ENCODE measurements around the gene BPIFB6.

DNA sequence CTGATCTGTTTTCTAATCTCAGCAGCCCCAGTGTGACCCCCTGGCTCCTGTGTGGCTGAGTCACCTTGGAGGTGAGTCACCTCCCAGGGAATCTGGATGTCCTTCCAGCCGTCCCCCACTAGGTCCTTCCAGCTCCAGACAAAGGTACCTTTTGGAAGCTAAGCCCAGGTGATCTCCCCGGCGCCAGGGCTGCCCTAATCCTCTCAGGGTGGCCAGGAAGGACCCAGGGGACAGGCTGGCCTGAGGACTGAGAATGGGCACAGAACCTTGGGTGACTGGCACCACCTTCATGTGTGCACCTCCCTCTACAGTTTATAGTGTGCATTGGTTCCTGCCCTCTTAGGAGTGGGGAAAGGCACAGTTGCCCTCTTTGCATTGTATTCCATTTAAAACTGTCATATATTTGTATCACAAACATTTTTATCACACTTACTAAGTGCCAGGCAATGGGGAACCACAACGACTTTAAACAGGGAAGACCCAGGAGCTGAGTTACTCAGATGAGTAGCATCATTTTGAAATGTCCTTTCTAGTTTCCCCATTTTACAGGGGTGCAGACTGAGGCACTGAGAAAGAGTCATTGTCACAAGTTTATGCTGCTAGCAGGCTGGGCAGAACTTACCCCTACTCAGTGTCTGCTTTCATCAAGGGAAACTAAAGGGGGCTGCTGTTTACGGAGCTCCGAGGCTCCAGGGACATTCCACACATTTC, 45.4 kb downstream of the BPIFB6 start:
- TF ChIP-seq, protein P1, sequence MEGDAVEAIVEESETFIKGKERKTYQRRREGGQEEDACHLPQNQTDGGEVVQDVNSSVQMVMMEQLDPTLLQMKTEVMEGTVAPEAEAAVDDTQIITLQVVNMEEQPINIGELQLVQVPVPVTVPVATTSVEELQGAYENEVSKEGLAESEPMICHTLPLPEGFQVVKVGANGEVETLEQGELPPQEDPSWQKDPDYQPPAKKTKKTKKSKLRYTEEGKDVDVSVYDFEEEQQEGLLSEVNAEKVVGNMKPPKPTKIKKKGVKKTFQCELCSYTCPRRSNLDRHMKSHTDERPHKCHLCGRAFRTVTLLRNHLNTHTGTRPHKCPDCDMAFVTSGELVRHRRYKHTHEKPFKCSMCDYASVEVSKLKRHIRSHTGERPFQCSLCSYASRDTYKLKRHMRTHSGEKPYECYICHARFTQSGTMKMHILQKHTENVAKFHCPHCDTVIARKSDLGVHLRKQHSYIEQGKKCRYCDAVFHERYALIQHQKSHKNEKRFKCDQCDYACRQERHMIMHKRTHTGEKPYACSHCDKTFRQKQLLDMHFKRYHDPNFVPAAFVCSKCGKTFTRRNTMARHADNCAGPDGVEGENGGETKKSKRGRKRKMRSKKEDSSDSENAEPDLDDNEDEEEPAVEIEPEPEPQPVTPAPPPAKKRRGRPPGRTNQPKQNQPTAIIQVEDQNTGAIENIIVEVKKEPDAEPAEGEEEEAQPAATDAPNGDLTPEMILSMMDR (optimal IDR thresholded peaks at IDR 0.05 in 1 of 3, IDR thresholded peaks at IDR 0.05 in 1 of 3, conservative IDR thresholded peaks at IDR 0.05 in 1 of 3; ENCODE audit: extremely low read depth in 1 of 3, insufficient read depth in 2 of 3, low read length in 3 of 3), result peak; percentile 35 to 73 (median 59)
- no peak for TF ChIP-seq EZH2 (IDR thresholded peaks at IDR 0.05; ENCODE audit: low read length)

All from keratinocyte (primary cell).